Left forelimb (tissue), 1 donor: ENCODE data around the gene WDR33.
"Not testable (repeated sequence)": the region's sequence is repeated elsewhere in the genome, so short reads cannot be mapped to it uniquely, and the experiment has no call there.

ENCODE experiments used
- DNase-seq: peaks from one replicate; pipeline ENCODE4 v3.0.0-alpha.2; 2018; ENCODE audit warnings: low spot score

Gene WDR33

GRCh38 chr2:127810619-127811396, at the start of gene WDR33:
TSS of gene WDR33 (minus strand) at chr2:127811171. CDS start at chr2:127770981, 40,190 bp downstream.
- peak; percentile 93 for DNase-seq

GRCh38 chr2:127860130-127860529, 49.2 kb upstream of the WDR33 start:
- no peak for DNase-seq

- no peak for DNase-seq
Observed at GRCh38 chr2:127859712-127860085, 48.7 kb upstream of the WDR33 start.

- DNase-seq: no peak
Observed at GRCh38 chr2:127857265-127857808, 46.4 kb upstream of the WDR33 start.

- no peak for DNase-seq
Observed at GRCh38 chr2:127853671-127854070, 42.7 kb upstream of the WDR33 start.

- DNase-seq: no peak
Observed at GRCh38 chr2:127852388-127852787, 41.4 kb upstream of the WDR33 start.

GRCh38 chr2:127847931-127848330, 37.0 kb upstream of the WDR33 start:
- DNase-seq: no peak

GRCh38 chr2:127844973-127845372, 34.0 kb upstream of the WDR33 start:
- no peak for DNase-seq

- no peak for DNase-seq
Observed at GRCh38 chr2:127843677-127844076, 32.7 kb upstream of the WDR33 start.

- no peak for DNase-seq
Observed at GRCh38 chr2:127841466-127842178, 30.7 kb upstream of the WDR33 start.

- no peak for DNase-seq
Observed at GRCh38 chr2:127840893-127841292, 29.9 kb upstream of the WDR33 start.

- no peak for DNase-seq
Observed at GRCh38 chr2:127834951-127835350, 24.0 kb upstream of the WDR33 start.

- DNase-seq: no peak
Observed at GRCh38 chr2:127829845-127830246, 18.9 kb upstream of the WDR33 start.

- DNase-seq: not testable (repeated sequence)
Observed at GRCh38 chr2:127826708-127827107, 15.7 kb upstream of the WDR33 start.

GRCh38 chr2:127826047-127826446, 15.1 kb upstream of the WDR33 start:
- DNase-seq: no peak

GRCh38 chr2:127820080-127820668, 9.2 kb upstream of the WDR33 start:
- no peak for DNase-seq

- no peak for DNase-seq
Observed at GRCh38 chr2:127818794-127819425, 7.9 kb upstream of the WDR33 start.

- no peak for DNase-seq
Observed at GRCh38 chr2:127818241-127818640, 7.3 kb upstream of the WDR33 start.

GRCh38 chr2:127814677-127815076, 3.7 kb upstream of the WDR33 start:
- no peak for DNase-seq

GRCh38 chr2:127812441-127812840, 1.5 kb upstream of the WDR33 start:
- DNase-seq: not testable (repeated sequence)

GRCh38 chr2:127811397-127812321, 688 bp upstream of the WDR33 start:
- no peak for DNase-seq
